K562 (cell line): ENCODE measurements around the gene ENKUR. TPM values are rescaled to one million over a fixed set of nuclear protein-coding genes. Genes with fewer than 3 reads are reported as not detected.
A peak's percentile ranks its signal among the peaks of the same experiment; 100 is the strongest.

Experiments
- ATAC-seq: fragments of 200-7000 bp; cut with Tn5 transposase; 3 replicates; pipeline ENCODE4 v1.9.1; 2020; ENCODE audit warnings: moderate library complexity
- BruUV-seq: library from RNA; stranded (reverse); fragments of 400-500 nt; replicated peaks from 2 replicates; lab custom pipeline; 2021; lab: Mats Ljungman, UMichigan
- CTCF ChIA-PET: fragments of 300-600 bp; formaldehyde crosslinking; extraction: SDS; loops from one replicate; lab custom pipeline; 2021; ENCODE audit warnings: low intra/inter-chr PET ratio; lab: Yijun Ruan, JAX
- POLR2A ChIA-PET: fragments of 300-600, 350-650 bp; sonication (Branson Sonifier 250); formaldehyde crosslinking; extraction: SDS; loops from one replicate; lab custom pipeline; 2021; ENCODE audit warnings: antibody characterized with exemption, inconsistent platforms; lab: Yijun Ruan, JAX
- DNase-seq, 4 experiments: peaks; one replicate each; pipeline versions ENCODE4 v3.0.0 to v3.0.0-alpha.2; 2011 to 2018; ENCODE audit warnings: low spot score in 3 of 4, mixed read lengths in 3 of 4; ENCODE audit errors: extremely low read depth in 1 of 4
- FAIRE-seq: peaks from 2 replicates; lab custom pipeline; 2011; peaks lifted over from hg19 to GRCh38; lab: Jason Lieb, UNC
- H2AFZ ChIP-seq: 2 replicates; pipeline ENCODE4 v1.6.0; 2011; ENCODE audit warnings: low read depth, low read length, control low read depth, inconsistent platforms
- H3K27ac ChIP-seq: fragments of 200-600 bp; 3 replicates; pipeline ENCODE4 v1.8.0; 2011; ENCODE audit warnings: low read depth, mild to moderate bottlenecking, control low read depth, inconsistent platforms, low read length, moderate library complexity, mixed read lengths; ENCODE audit errors: extremely low read depth
- H3K27me3 ChIP-seq, 2 experiments: fragments of 300-600 bp in 1 of 2; 2 replicates in 1 of 2; 3 replicates in 1 of 2; pipeline versions ENCODE4 v1.6.0 to v1.8.0; 2011; ENCODE audit warnings: inconsistent platforms in 2 of 2, low read length in 2 of 2, mild to moderate bottlenecking in 1 of 2, mixed read lengths in 1 of 2, moderate library complexity in 1 of 2; ENCODE audit not compliant: control insufficient read depth in 2 of 2, insufficient read depth in 2 of 2
- H3K36me3 ChIP-seq: fragments of 300-600 bp; 3 replicates; pipeline ENCODE4 v1.8.0; 2011; ENCODE audit warnings: mild to moderate bottlenecking, low read length, inconsistent platforms; ENCODE audit not compliant: control insufficient read depth, insufficient read depth
- H3K4me1 ChIP-seq, 2 experiments: fragments of 200-600 bp in 1 of 2; replicated peaks in 1 of 2; 2 replicates in 1 of 2; 3 replicates in 1 of 2; pipeline versions ENCODE4 v1.5.1 to v1.8.0; 2011; ENCODE audit warnings: inconsistent platforms in 2 of 2, low read length in 2 of 2, mild to moderate bottlenecking in 1 of 2, mixed read lengths in 1 of 2, moderate library complexity in 1 of 2; ENCODE audit not compliant: control insufficient read depth in 2 of 2, insufficient read depth in 2 of 2
- H3K4me2 ChIP-seq: 2 replicates; pipeline ENCODE4 v1.6.1; 2011; ENCODE audit warnings: low read length, control low read depth, inconsistent platforms, mixed read lengths; ENCODE audit not compliant: insufficient read depth
- H3K4me3 ChIP-seq: fragments of 200-600 bp; sonication (generic), shearing (Covaris generic); 2 replicates; pipeline ENCODE4 v1.5.1; 2016; ENCODE audit warnings: control low read depth, inconsistent platforms
- H3K79me2 ChIP-seq: fragments of 200-600 bp; 3 replicates; pipeline ENCODE4 v1.8.0; 2011; ENCODE audit warnings: low read length, inconsistent platforms; ENCODE audit not compliant: control insufficient read depth, insufficient read depth
- H3K9ac ChIP-seq, 2 experiments: 2 replicates each; pipeline versions ENCODE4 v1.6.0 to v1.6.1; 2011; ENCODE audit warnings: low read depth in 2 of 2, low read length in 2 of 2, control low read depth in 1 of 2, inconsistent platforms in 1 of 2, mild to moderate bottlenecking in 1 of 2, mixed read lengths in 1 of 2; ENCODE audit not compliant: insufficient read depth in 1 of 2
- H3K9me1 ChIP-seq: one replicate; pipeline ENCODE4 v1.6.0; 2011; ENCODE audit warnings: inconsistent platforms, mild to moderate bottlenecking, low read length, moderate library complexity; ENCODE audit not compliant: control insufficient read depth, insufficient read depth
- H3K9me3 ChIP-seq: replicated peaks from 2 replicates; pipeline ENCODE4 v1.5.1; 2011; ENCODE audit warnings: low read depth, low read length, inconsistent platforms; ENCODE audit not compliant: control insufficient read depth, insufficient read depth
- H4K20me1 ChIP-seq: replicated peaks from 2 replicates; pipeline ENCODE4 v1.6.1; 2011; ENCODE audit warnings: low read length, inconsistent platforms, mixed read lengths; ENCODE audit not compliant: control insufficient read depth, insufficient read depth
- E2F8 ChIP-seq: fragments of 450-650 bp; IDR thresholded peaks from 2 replicates; pipeline ENCODE4 v1.7.1; 2018; ENCODE audit warnings: mild to moderate bottlenecking, low read depth; ENCODE audit not compliant: partially characterized antibody
- ETV1 ChIP-seq: fragments of 450-650 bp; conservative IDR thresholded peaks from 2 replicates; pipeline ENCODE4 v1.6.1; 2016; ENCODE audit warnings: missing genetic modification characterization, control low read depth, low read depth, missing compliant biosample characterization
- TAF7 ChIP-seq: fragments of 450-650 bp; IDR thresholded peaks from 2 replicates; pipeline ENCODE4 v1.6.1; 2016; ENCODE audit warnings: missing genetic modification characterization, missing compliant biosample characterization
- YY1 ChIP-seq, 3 experiments: IDR thresholded peaks; 2 replicates each; pipeline ENCODE4 v1.6.1; 2011; ENCODE audit warnings: low read length in 2 of 3, mild to moderate bottlenecking in 2 of 3, moderate library complexity in 2 of 3, borderline replicate concordance in 1 of 3, control low read depth in 1 of 3, low read depth in 1 of 3; ENCODE audit not compliant: insufficient read depth in 3 of 3, insufficient replicate concordance in 2 of 3, control insufficient read depth in 1 of 3, insufficient read length in 1 of 3; ENCODE audit errors: extremely low read depth in 1 of 3
- ZFX ChIP-seq: sonication (generic); formaldehyde crosslinking; IDR thresholded peaks from 2 replicates; pipeline ENCODE4 v1.8.0; 2022; ENCODE audit warnings: mild to moderate bottlenecking, missing genetic modification reagents, moderate library complexity
- ZNF57 ChIP-seq: fragments of 450-650 bp; formaldehyde crosslinking; IDR thresholded peaks from 2 replicates; pipeline ENCODE4 v1.4.0; 2020; ENCODE audit warnings: mild to moderate bottlenecking, moderate library complexity
- ZNF76 ChIP-seq: fragments of 250-450 bp; sonication (Bioruptor Pico); IDR thresholded peaks from 2 replicates; pipeline ENCODE4 v1.4.0; 2020; ENCODE audit warnings: mild to moderate bottlenecking, moderate library complexity, borderline replicate concordance
- WGBS: fragments of 100-300 bp; shearing (Covaris generic); methylation state at CpG from one replicate; pipeline ENCODE4 v1.1.6; 2016; ENCODE audit warnings: low coverage, mixed read lengths; ENCODE audit not compliant: insufficient coverage; ENCODE audit errors: missing lambda C conversion rate; 5-methylcytosine and 5-hydroxymethylcytosine counted together
- in situ Hi-C: fragments of 300-500 bp; cut with MboI; formaldehyde crosslinking; loops from 4 replicates; pipeline ENCODE4 v1.15.0; 2018; ENCODE audit warnings: inconsistent platforms, mixed read lengths
- intact Hi-C: fragments of 100-400 bp; cut with micrococcal nuclease; formaldehyde crosslinking; loops from 2 replicates; pipeline ENCODE4 v1.14.2; 2022
- polyA plus RNA-seq, 8 experiments: library from polyadenylated mRNA; depleted of rRNA in 4 of 8; stranded (reverse) in 5 of 8; unstranded in 3 of 8; fragments of >200 nt; fragmentation: Nextera tagmentation in 2 of 8; fragmentation: Illumina TruSeq in 1 of 8; extraction: Ambion mirVana in 2 of 8; extraction: Trizol in 1 of 8; gene quantifications; 2 replicates each; pipeline versions ENCODE4 v1.2.1 to v1.2.3, GENCODE V29; 2011 to 2014; ENCODE audit warnings: inconsistent platforms in 1 of 8, missing spikeins in 1 of 8
- total RNA-seq, 7 experiments: library from RNA; depleted of rRNA in 6 of 7; stranded (reverse); fragments of >200 nt in 6 of 7; fragmentation: Illumina TruSeq in 2 of 7; extraction: Trizol in 2 of 7; gene quantifications; 2 replicates each; pipeline versions ENCODE4 v1.2.1 to v1.2.3, GENCODE V29; 2011 to 2021; ENCODE audit warnings: low replicate concordance in 1 of 7
- TF ChIP-seq, protein P1 (sequence below): fragments of 450-650 bp; IDR thresholded peaks from 2 replicates; pipeline ENCODE4 v1.6.1; 2014; ENCODE audit warnings: low read depth, mild to moderate bottlenecking, moderate library complexity, borderline replicate concordance

Gene ENKUR
- total and polyA plus RNA-seq, 9 of the 15 experiments (the other 6 are each of a cell fraction or from before 2014, with no cell fraction given) = 0.06 to 0.46 (median 0.20) TPM

DNA sequence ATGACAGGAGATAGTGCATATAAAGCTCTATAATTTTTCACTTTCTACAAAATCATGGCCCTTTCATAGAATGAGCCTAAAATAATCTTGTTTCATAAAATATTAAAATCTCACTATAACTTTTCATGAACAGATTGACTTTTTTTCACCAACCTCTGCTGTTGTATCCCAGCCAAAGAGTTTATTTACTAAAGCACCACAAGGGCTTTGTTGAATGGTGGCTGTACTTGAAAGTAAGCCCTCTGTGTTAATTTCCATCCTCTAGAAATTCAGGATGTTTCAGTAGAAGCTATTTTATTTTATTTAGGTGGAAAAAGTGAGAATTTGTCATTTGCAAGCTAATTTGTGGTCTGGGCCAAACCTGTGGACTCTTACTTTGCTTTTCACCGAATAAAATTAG, 30.7 kb upstream of the ENKUR start:
- FAIRE-seq (no peak), DNase-seq (no peak), ATAC-seq (no peak)
- POLR2A ChIA-PET = interaction anchor here (0.6 to 1.0 kb wide), 2 partner anchors 14 to 422 kb away, joined by 3 to 4 read pairs; no protein-coding TSS in a partner anchor
- TF ChIP-seq YY1 (IDR thresholded peaks at IDR 0.05; ENCODE audit: borderline replicate concordance in 1 of 3, control insufficient read depth in 1 of 3, extremely low read depth in 1 of 3, insufficient read depth in 3 of 3, insufficient read length in 1 of 3, insufficient replicate concordance in 2 of 3, low read depth in 1 of 3, low read length in 2 of 3) (no peak), ETV1 (no peak), TAF7 (tag) (no peak), E2F8 (no peak), ZNF76 (no peak), ZNF57 (no peak), ZFX (CRISPR knock-in tag) (no peak)
- TF ChIP-seq, protein P1, sequence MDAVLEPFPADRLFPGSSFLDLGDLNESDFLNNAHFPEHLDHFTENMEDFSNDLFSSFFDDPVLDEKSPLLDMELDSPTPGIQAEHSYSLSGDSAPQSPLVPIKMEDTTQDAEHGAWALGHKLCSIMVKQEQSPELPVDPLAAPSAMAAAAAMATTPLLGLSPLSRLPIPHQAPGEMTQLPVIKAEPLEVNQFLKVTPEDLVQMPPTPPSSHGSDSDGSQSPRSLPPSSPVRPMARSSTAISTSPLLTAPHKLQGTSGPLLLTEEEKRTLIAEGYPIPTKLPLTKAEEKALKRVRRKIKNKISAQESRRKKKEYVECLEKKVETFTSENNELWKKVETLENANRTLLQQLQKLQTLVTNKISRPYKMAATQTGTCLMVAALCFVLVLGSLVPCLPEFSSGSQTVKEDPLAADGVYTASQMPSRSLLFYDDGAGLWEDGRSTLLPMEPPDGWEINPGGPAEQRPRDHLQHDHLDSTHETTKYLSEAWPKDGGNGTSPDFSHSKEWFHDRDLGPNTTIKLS = no peak
- H3K36me3 ChIP-seq = no peaks in the 10 kb centered on the region
- CTCF ChIA-PET = no interaction called here
- intact Hi-C loops = no loop called here
- H3K4me1 ChIP-seq = peaks cover 7 to 18% of the 10 kb centered on the region in 2 experiments; a peak in 4 of 5 replicates
- WGBS = 40% methylated on average over 1 of the region's 1 CpG
- no peaks in the 10 kb centered on the region for H3K9me1 ChIP-seq
- no peaks in the 10 kb centered on the region for H4K20me1 ChIP-seq
- BruUV-seq = no TSS peak
- H3K4me2 ChIP-seq = no peak overlapping the region
- H3K27me3 ChIP-seq = no peaks in the 10 kb centered on the region
- H3K27ac ChIP-seq = no peak overlapping the region
- no peak overlapping the region for H3K9ac ChIP-seq
- no peaks in the 10 kb centered on the region for H3K79me2 ChIP-seq
- in situ Hi-C loops = no loop called here
- peaks cover 5% of the 10 kb centered on the region for H3K9me3 ChIP-seq
- no peak overlapping the region for H3K4me3 ChIP-seq
- H2AFZ ChIP-seq = peak overlapping the region; percentile 64
